ENCODE results near the gene EIPR1.
"Not testable (repeated sequence)": the region's sequence is repeated elsewhere in the genome, so short reads cannot be mapped to it uniquely, and the experiment has no call there.

EIPR1 gene

GRCh38 chr2:3357926-3358325, 19.7 kb downstream of the EIPR1 start:
- no peak for DNase-seq (ENCODE audit: low spot score)

GRCh38 chr2:3357446-3357845, 20.2 kb downstream of the EIPR1 start:
- DNase-seq (ENCODE audit: low spot score): not testable (repeated sequence)

- no peak for DNase-seq (ENCODE audit: low spot score)
These were observed 20.8 kb downstream of the EIPR1 start for GRCh38 chr2:3356799-3357198.

- no peak for DNase-seq (ENCODE audit: low spot score)
These were observed 21.6 kb downstream of the EIPR1 start for GRCh38 chr2:3355951-3356569.

- DNase-seq (ENCODE audit: low spot score): no peak
These were observed 22.6 kb downstream of the EIPR1 start for GRCh38 chr2:3354986-3355385.

- DNase-seq (ENCODE audit: low spot score): peak; percentile 44
These were observed 28.4 kb downstream of the EIPR1 start for GRCh38 chr2:3349211-3349693.

- peak; percentile 73 for DNase-seq (ENCODE audit: low spot score)
These were observed 28.9 kb downstream of the EIPR1 start for GRCh38 chr2:3348767-3349166.

- DNase-seq (ENCODE audit: low spot score): no peak
These were observed 32.0 kb downstream of the EIPR1 start for GRCh38 chr2:3345621-3346020.

- no peak for DNase-seq (ENCODE audit: low spot score)
These were observed 32.7 kb downstream of the EIPR1 start for GRCh38 chr2:3344897-3345296.

GRCh38 chr2:3343012-3343411, 34.6 kb downstream of the EIPR1 start:
- no peak for DNase-seq (ENCODE audit: low spot score)

GRCh38 chr2:3342324-3342723, 35.3 kb downstream of the EIPR1 start:
- no peak for DNase-seq (ENCODE audit: low spot score)

GRCh38 chr2:3341336-3341735, 36.3 kb downstream of the EIPR1 start:
- no peak for DNase-seq (ENCODE audit: low spot score)

- no peak for DNase-seq (ENCODE audit: low spot score)
These were observed 37.5 kb downstream of the EIPR1 start for GRCh38 chr2:3340144-3340543.

- DNase-seq (ENCODE audit: low spot score): no peak
These were observed 39.3 kb downstream of the EIPR1 start for GRCh38 chr2:3338340-3338739.

GRCh38 chr2:3336844-3337243, 40.8 kb downstream of the EIPR1 start:
- no peak for DNase-seq (ENCODE audit: low spot score)

GRCh38 chr2:3334392-3335345, 42.9 kb downstream of the EIPR1 start:
- DNase-seq (ENCODE audit: low spot score): no peak

GRCh38 chr2:3332133-3332532, 45.5 kb downstream of the EIPR1 start:
- DNase-seq (ENCODE audit: low spot score): no peak

- DNase-seq (ENCODE audit: low spot score): no peak
These were observed 48.1 kb downstream of the EIPR1 start for GRCh38 chr2:3329491-3329890.

- no peak for DNase-seq (ENCODE audit: low spot score)
These were observed 50.7 kb downstream of the EIPR1 start for GRCh38 chr2:3326871-3327270.

GRCh38 chr2:3326182-3326537, 51.5 kb downstream of the EIPR1 start:
- DNase-seq (ENCODE audit: low spot score): no peak

- no peak for DNase-seq (ENCODE audit: low spot score)
These were observed 52.0 kb downstream of the EIPR1 start for GRCh38 chr2:3325458-3326181.

- DNase-seq (ENCODE audit: low spot score): no peak
These were observed 53.0 kb downstream of the EIPR1 start for GRCh38 chr2:3324404-3325281.

Data from hepatic stellate cell (primary cell).